Measurements from ENCODE around the gene EPX.

EPX gene

DNA sequence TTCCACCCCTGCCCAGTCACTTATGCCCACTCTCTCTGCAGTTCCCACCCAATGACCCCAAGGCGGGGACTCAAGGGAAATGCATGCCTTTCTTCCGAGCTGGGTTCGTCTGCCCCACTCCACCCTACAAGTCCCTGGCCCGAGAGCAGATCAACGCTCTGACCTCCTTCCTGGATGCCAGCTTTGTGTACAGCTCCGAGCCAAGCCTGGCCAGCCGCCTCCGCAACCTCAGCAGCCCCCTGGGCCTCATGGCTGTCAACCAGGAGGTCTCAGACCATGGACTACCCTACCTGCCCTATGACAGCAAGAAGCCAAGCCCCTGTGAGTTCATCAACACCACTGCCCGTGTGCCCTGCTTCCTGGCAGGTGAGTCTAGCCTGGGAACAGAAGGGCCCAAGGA lies 59.6 kb downstream of the EPX start:
- no peak for DNase-seq (ENCODE audit: low spot score)
- TF ChIP-seq, protein P1, sequence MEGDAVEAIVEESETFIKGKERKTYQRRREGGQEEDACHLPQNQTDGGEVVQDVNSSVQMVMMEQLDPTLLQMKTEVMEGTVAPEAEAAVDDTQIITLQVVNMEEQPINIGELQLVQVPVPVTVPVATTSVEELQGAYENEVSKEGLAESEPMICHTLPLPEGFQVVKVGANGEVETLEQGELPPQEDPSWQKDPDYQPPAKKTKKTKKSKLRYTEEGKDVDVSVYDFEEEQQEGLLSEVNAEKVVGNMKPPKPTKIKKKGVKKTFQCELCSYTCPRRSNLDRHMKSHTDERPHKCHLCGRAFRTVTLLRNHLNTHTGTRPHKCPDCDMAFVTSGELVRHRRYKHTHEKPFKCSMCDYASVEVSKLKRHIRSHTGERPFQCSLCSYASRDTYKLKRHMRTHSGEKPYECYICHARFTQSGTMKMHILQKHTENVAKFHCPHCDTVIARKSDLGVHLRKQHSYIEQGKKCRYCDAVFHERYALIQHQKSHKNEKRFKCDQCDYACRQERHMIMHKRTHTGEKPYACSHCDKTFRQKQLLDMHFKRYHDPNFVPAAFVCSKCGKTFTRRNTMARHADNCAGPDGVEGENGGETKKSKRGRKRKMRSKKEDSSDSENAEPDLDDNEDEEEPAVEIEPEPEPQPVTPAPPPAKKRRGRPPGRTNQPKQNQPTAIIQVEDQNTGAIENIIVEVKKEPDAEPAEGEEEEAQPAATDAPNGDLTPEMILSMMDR (IDR thresholded peaks at IDR 0.05; ENCODE audit: borderline replicate concordance, control extremely low read depth, extremely low read depth, insufficient read depth, missing control alignments): no peak
- in situ Hi-C loops (cut with MboI; ENCODE audit: low sequenced_read_pairs, unreplicated experiment): no loop called here

DNA sequence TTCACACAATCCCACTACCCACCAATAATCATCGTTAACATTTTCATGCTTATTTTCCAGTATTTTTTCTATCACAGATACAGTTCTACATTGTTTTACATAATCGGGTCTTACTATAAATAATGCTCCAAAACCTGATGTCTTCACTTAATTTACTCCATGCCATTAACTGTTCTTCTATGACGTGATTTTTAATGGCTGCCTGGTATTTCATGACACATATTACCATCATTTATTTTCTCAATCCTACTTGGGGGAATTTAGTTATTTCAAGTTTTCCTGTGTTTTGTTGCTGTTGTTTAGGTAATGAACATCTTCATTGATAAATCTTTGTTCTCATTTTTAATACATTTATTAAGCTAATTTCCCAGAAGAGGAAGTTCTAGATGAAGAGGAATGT lies 60.6 kb downstream of the EPX start:
- TF ChIP-seq, protein P1 (IDR thresholded peaks at IDR 0.05; ENCODE audit: borderline replicate concordance, control extremely low read depth, extremely low read depth, insufficient read depth, missing control alignments): no peak

More for the DNA sequence above, 60.6 kb downstream of the EPX start:
- in situ Hi-C loops (cut with MboI; ENCODE audit: low sequenced_read_pairs, unreplicated experiment): no loop called here
- no peak for DNase-seq (ENCODE audit: low spot score)
